GM23338 (cell line): ENCODE measurements around the gene SRXN1.

Experiments
- EZH2 ChIP-seq: fragments of 200-600 bp; sonication (generic); IDR thresholded peaks from one replicate; pipeline ENCODE4 v1.8.0; 2017; ENCODE audit warnings: antibody characterized with exemption, mild to moderate bottlenecking, low read depth; ENCODE audit not compliant: unreplicated experiment
- EZH2phosphoT487 ChIP-seq: fragments of 200-600 bp; sonication (generic); IDR thresholded peaks from one replicate; pipeline ENCODE4 v1.8.1; 2018; ENCODE audit warnings: antibody characterized with exemption; ENCODE audit not compliant: unreplicated experiment
- TF ChIP-seq, protein P1 (sequence below), 2 experiments: fragments of 200-600 bp in 1 of 2; sonication (generic) in 1 of 2; conservative IDR thresholded peaks; 2 replicates each; pipeline versions ENCODE4 v1.5.1 to v1.6.1; 2016 to 2017; ENCODE audit warnings: antibody characterized with exemption in 2 of 2, low read depth in 2 of 2, mild to moderate bottlenecking in 2 of 2, moderate library complexity in 1 of 2
- TF ChIP-seq, protein P2 (sequence below): IDR thresholded peaks from one replicate; pipeline ENCODE4 v1.6.1; 2018; ENCODE audit warnings: antibody characterized with exemption; ENCODE audit not compliant: unreplicated experiment

DNA sequence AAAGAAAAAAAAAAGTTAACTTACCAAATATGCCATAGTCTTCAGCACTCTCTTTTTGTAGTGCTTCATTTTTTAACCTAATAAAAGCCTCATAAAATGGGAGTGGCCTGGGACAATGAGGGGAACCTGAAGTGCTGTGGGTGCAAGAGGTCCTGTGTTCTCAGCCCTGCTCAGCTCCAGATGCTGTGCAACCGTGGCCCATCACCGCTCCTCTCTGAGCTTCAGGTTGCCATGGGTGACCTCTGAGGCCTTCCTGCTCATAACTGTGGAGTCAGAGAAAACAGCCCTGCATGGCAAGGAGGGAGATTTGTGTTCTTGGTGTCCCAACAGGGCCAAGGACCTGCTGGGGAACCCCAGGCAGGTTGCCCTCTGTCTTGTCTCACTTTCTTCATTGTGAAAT lies 52.9 kb downstream of the SRXN1 start:
- TF ChIP-seq, protein P1, sequence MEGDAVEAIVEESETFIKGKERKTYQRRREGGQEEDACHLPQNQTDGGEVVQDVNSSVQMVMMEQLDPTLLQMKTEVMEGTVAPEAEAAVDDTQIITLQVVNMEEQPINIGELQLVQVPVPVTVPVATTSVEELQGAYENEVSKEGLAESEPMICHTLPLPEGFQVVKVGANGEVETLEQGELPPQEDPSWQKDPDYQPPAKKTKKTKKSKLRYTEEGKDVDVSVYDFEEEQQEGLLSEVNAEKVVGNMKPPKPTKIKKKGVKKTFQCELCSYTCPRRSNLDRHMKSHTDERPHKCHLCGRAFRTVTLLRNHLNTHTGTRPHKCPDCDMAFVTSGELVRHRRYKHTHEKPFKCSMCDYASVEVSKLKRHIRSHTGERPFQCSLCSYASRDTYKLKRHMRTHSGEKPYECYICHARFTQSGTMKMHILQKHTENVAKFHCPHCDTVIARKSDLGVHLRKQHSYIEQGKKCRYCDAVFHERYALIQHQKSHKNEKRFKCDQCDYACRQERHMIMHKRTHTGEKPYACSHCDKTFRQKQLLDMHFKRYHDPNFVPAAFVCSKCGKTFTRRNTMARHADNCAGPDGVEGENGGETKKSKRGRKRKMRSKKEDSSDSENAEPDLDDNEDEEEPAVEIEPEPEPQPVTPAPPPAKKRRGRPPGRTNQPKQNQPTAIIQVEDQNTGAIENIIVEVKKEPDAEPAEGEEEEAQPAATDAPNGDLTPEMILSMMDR (conservative IDR thresholded peaks at IDR 0.05; ENCODE audit: low read depth in 2 of 2) = no peak
- TF ChIP-seq, protein P2, sequence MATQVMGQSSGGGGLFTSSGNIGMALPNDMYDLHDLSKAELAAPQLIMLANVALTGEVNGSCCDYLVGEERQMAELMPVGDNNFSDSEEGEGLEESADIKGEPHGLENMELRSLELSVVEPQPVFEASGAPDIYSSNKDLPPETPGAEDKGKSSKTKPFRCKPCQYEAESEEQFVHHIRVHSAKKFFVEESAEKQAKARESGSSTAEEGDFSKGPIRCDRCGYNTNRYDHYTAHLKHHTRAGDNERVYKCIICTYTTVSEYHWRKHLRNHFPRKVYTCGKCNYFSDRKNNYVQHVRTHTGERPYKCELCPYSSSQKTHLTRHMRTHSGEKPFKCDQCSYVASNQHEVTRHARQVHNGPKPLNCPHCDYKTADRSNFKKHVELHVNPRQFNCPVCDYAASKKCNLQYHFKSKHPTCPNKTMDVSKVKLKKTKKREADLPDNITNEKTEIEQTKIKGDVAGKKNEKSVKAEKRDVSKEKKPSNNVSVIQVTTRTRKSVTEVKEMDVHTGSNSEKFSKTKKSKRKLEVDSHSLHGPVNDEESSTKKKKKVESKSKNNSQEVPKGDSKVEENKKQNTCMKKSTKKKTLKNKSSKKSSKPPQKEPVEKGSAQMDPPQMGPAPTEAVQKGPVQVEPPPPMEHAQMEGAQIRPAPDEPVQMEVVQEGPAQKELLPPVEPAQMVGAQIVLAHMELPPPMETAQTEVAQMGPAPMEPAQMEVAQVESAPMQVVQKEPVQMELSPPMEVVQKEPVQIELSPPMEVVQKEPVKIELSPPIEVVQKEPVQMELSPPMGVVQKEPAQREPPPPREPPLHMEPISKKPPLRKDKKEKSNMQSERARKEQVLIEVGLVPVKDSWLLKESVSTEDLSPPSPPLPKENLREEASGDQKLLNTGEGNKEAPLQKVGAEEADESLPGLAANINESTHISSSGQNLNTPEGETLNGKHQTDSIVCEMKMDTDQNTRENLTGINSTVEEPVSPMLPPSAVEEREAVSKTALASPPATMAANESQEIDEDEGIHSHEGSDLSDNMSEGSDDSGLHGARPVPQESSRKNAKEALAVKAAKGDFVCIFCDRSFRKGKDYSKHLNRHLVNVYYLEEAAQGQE = no peak
- no peak for TF ChIP-seq EZH2
- TF ChIP-seq EZH2phosphoT487 = no peak
